Measurements from ENCODE around the gene SLC25A48. TPM values are rescaled to one million over a fixed set of nuclear protein-coding genes. Genes with fewer than 3 reads are reported as not detected.

SLC25A48 gene
- total RNA-seq, 2 experiments from 2014 or later: not detected

DNA sequence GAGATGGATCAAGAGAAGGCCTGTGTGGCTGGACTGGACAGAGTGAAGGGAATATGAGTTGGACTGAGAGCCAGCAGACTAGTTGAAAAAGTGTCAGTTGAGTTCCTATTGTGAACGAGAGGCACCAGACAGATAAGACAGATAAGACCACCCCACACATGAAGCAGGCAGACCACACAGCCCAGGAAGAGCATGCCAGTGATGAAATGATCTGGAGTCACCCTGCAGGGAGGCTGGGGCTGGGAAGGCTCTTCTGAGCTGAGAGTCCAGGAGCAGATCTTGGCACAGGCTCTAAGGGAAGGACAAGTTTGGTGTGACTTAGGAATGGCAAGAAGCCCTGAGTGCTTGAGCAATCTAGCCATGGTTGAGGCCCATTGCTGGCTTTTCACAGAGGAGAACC, 10.6 kb upstream of the SLC25A48 start:
- ChIA-PET POLR2A (no interaction called here), CTCF (ENCODE audit: unreplicated experiment) (no interaction called here)
- DNase-seq (ENCODE audit: low spot score): no peak
- H3K9me3 ChIP-seq (ENCODE audit: low read length): no peaks in the 10 kb centered on the region
- no peaks in the 10 kb centered on the region for H3K9me2 ChIP-seq (ENCODE audit: insufficient read depth, low read length)
- no TSS peak for BruUV-seq (replicated peaks)
- no peaks in the 10 kb centered on the region; the same call in 1 of the 2 replicates for H4K20me1 ChIP-seq (ENCODE audit: insufficient read depth, low read length)
- no peak overlapping the region for H3K4me2 ChIP-seq (ENCODE audit: low read length)
- H3K36me3 ChIP-seq (ENCODE audit: insufficient read depth, low read length): no peaks in the 10 kb centered on the region
- H3K4me1 ChIP-seq (ENCODE audit: insufficient read depth, low read length, poor library complexity, severe bottlenecking): no peaks in the 10 kb centered on the region
- H3K27ac ChIP-seq (ENCODE audit: low read depth, low read length, poor library complexity, severe bottlenecking): no peak overlapping the region
- no peak for TF ChIP-seq EZH2phosphoT487 (IDR thresholded peaks at IDR 0.05; ENCODE audit: borderline replicate concordance, low read depth, low read length)
- TF ChIP-seq, protein P1, sequence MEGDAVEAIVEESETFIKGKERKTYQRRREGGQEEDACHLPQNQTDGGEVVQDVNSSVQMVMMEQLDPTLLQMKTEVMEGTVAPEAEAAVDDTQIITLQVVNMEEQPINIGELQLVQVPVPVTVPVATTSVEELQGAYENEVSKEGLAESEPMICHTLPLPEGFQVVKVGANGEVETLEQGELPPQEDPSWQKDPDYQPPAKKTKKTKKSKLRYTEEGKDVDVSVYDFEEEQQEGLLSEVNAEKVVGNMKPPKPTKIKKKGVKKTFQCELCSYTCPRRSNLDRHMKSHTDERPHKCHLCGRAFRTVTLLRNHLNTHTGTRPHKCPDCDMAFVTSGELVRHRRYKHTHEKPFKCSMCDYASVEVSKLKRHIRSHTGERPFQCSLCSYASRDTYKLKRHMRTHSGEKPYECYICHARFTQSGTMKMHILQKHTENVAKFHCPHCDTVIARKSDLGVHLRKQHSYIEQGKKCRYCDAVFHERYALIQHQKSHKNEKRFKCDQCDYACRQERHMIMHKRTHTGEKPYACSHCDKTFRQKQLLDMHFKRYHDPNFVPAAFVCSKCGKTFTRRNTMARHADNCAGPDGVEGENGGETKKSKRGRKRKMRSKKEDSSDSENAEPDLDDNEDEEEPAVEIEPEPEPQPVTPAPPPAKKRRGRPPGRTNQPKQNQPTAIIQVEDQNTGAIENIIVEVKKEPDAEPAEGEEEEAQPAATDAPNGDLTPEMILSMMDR (conservative IDR thresholded peaks at IDR 0.05; ENCODE audit: low read length): no peak
- H2AFZ ChIP-seq (ENCODE audit: low read length): no peak overlapping the region
- intact Hi-C loops (cut with micrococcal nuclease; ENCODE audit: unreplicated experiment): loop anchor here (10.0 kb wide), 1 partner anchor 1549 kb away; no protein-coding TSS in a partner anchor
- no peak overlapping the region for H3K4me3 ChIP-seq (ENCODE audit: low read depth, low read length, poor library complexity, severe bottlenecking)
- H3K79me2 ChIP-seq (ENCODE audit: insufficient read depth, low read depth, low read length): no peaks in the 10 kb centered on the region

DNA sequence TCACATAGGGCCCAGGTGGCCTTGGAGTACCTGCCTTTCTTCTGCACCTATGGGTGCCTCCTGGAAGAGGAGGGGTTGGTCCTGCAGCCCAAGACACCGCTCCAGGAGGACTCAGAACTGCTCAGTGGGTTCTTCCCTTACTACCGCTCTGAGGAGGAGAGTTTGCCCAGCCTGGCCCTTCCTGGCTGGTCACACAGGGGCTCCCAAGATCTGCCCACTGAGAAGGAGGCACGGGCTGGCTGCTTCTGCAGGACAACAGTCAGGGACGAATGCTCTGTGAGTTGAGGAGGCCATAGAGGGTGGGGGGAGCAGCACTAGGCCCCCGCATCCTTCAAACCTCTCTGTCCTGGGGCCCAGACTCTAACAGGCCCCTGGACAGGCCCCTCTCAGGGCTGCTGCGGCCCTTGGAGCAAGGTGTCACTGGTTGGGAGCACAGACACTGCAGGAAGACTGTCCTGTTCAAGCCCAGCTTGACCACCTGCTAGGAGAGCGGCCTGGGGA, 9.9 kb upstream of the SLC25A48 start:
- no peak for DNase-seq (ENCODE audit: low spot score)
- Histone ChIP-seq H3K36me3 (ENCODE audit: insufficient read depth, low read length) (no peaks in the 10 kb centered on the region), H3K4me3 (ENCODE audit: low read depth, low read length, poor library complexity, severe bottlenecking) (no peak overlapping the region), H3K27ac (ENCODE audit: low read depth, low read length, poor library complexity, severe bottlenecking) (no peak overlapping the region), H3K9me2 (ENCODE audit: insufficient read depth, low read length) (no peaks in the 10 kb centered on the region), H3K79me2 (ENCODE audit: insufficient read depth, low read depth, low read length) (no peaks in the 10 kb centered on the region), H2AFZ (ENCODE audit: low read length) (no peak overlapping the region), H3K4me2 (ENCODE audit: low read length) (no peak overlapping the region), H3K4me1 (ENCODE audit: insufficient read depth, low read length, poor library complexity, severe bottlenecking) (no peaks in the 10 kb centered on the region), H4K20me1 (ENCODE audit: insufficient read depth, low read length) (no peaks in the 10 kb centered on the region; the same call in 1 of the 2 replicates), H3K9me3 (ENCODE audit: low read length) (no peaks in the 10 kb centered on the region)
- intact Hi-C loops (cut with micrococcal nuclease; ENCODE audit: unreplicated experiment): loop anchor here (10.0 kb wide), 1 partner anchor 1550 kb away; no protein-coding TSS in a partner anchor
- no TSS peak for BruUV-seq (replicated peaks)
- no peak for TF ChIP-seq EZH2phosphoT487 (IDR thresholded peaks at IDR 0.05; ENCODE audit: borderline replicate concordance, low read depth, low read length)
- TF ChIP-seq, protein P1 (conservative IDR thresholded peaks at IDR 0.05; ENCODE audit: low read length): no peak
- ChIA-PET CTCF (ENCODE audit: unreplicated experiment) (no interaction called here), POLR2A (no interaction called here)

DNA sequence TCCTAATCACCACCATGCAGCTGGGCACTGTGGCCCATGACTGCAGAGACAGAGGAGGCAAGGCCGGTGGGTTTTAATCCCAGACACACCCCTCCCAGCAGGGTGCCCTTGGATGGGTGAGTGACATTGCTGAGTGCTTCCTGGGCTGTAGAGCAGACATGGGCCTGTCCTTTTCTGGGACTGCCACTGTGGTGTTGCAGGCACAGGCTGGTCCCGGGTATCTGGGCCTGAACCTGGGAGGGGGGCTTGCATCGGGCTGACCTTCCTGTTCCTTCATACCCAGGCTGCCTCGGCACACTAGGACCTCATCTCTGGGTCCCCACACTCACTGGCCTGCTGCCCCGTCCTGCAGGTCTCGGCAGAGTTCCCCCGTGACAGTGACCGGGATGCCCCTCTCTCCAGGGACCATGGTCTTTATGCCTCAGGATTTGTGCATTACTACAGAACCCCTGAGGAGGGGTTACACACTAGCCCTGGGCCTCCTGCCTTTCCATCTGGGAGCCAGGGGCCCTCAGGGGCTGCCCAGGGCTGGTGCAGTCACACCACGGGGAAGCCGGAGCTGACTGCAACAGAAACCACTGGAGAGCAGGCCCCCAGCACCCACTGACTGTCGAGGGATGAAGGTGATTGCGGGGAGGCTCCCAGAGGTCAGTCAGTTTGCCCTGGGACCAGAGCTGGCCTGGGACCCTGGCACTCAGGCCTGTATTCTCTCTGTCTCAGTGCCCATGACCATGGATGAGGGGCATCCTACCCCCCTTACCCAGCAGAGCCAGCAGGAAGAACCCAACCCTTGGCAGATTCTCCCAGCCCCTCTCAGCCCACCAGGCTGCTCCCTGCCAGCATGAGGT, 8.9 kb upstream of the SLC25A48 start:
- Histone ChIP-seq H3K4me3 (ENCODE audit: low read depth, low read length, poor library complexity, severe bottlenecking) (no peak overlapping the region), H3K36me3 (ENCODE audit: insufficient read depth, low read length) (no peaks in the 10 kb centered on the region), H3K9me2 (ENCODE audit: insufficient read depth, low read length) (no peaks in the 10 kb centered on the region), H3K27ac (ENCODE audit: low read depth, low read length, poor library complexity, severe bottlenecking) (no peak overlapping the region), H3K9me3 (ENCODE audit: low read length) (no peaks in the 10 kb centered on the region), H3K4me1 (ENCODE audit: insufficient read depth, low read length, poor library complexity, severe bottlenecking) (no peaks in the 10 kb centered on the region), H3K4me2 (ENCODE audit: low read length) (no peak overlapping the region), H4K20me1 (ENCODE audit: insufficient read depth, low read length) (no peaks in the 10 kb centered on the region; the same call in 1 of the 2 replicates), H3K79me2 (ENCODE audit: insufficient read depth, low read depth, low read length) (no peaks in the 10 kb centered on the region), H2AFZ (ENCODE audit: low read length) (no peak overlapping the region)
- DNase-seq (ENCODE audit: low spot score): no peak
- intact Hi-C loops (cut with micrococcal nuclease; ENCODE audit: unreplicated experiment): loop anchor here (10.0 kb wide), 1 partner anchor 1551 kb away; no protein-coding TSS in a partner anchor
- POLR2A ChIA-PET: no interaction called here
- TF ChIP-seq, protein P1 (conservative IDR thresholded peaks at IDR 0.05; ENCODE audit: low read length): no peak
- no peak for TF ChIP-seq EZH2phosphoT487 (IDR thresholded peaks at IDR 0.05; ENCODE audit: borderline replicate concordance, low read depth, low read length)
- CTCF ChIA-PET (ENCODE audit: unreplicated experiment): no interaction called here
- BruUV-seq (replicated peaks): no TSS peak

Data from OCI-LY7 (cell line).